Nephron progenitor cell (in vitro differentiated cells): ENCODE measurements around the gene SLC30A1.

Source experiments
- DNase-seq: peaks from one replicate; pipeline ENCODE4 v3.0.0; 2021
- H3K27ac Mint-ChIP-seq: 2 replicates; pipeline ENCODE4 v1.8.0; 2021; ENCODE audit warnings: mild to moderate bottlenecking, moderate library complexity, mixed read lengths
- H3K27me3 Mint-ChIP-seq: 2 replicates; pipeline ENCODE4 v1.8.0; 2021; ENCODE audit warnings: mild to moderate bottlenecking, low read depth, mixed read lengths; ENCODE audit not compliant: poor library complexity
- H3K36me3 Mint-ChIP-seq: 2 replicates; pipeline ENCODE4 v1.8.0; 2021; ENCODE audit warnings: low read depth, mixed read lengths
- H3K4me1 Mint-ChIP-seq: 2 replicates; pipeline ENCODE4 v1.8.0; 2021; ENCODE audit warnings: mixed read lengths
- H3K4me3 Mint-ChIP-seq: 2 replicates; pipeline ENCODE4 v1.8.0; 2021; ENCODE audit warnings: mild to moderate bottlenecking, moderate library complexity, mixed read lengths
- H3K9me3 Mint-ChIP-seq: 2 replicates; pipeline ENCODE4 v1.8.0; 2021; ENCODE audit warnings: mild to moderate bottlenecking, moderate library complexity, mixed read lengths
- TF ChIP-seq, protein P1 (sequence below): fragments of 200-600 bp; sonication (generic); IDR thresholded peaks from 2 replicates; pipeline ENCODE4 v1.5.0; 2021; ENCODE audit warnings: antibody characterized with exemption

Gene SLC30A1

GRCh38 chr1:211601982-211602670 is 23.2 kb upstream of the SLC30A1 start:
- Mint-ChIP-seq H3K27ac (no peak overlapping the region), H3K4me1 (peaks cover 19% of the 10 kb centered on the region), H3K9me3 (peaks cover 5% of the 10 kb centered on the region), H3K27me3 (peaks cover 7% of the 10 kb centered on the region), H3K36me3 (no peaks in the 10 kb centered on the region), H3K4me3 (no peak overlapping the region)
- TF ChIP-seq, protein P1, sequence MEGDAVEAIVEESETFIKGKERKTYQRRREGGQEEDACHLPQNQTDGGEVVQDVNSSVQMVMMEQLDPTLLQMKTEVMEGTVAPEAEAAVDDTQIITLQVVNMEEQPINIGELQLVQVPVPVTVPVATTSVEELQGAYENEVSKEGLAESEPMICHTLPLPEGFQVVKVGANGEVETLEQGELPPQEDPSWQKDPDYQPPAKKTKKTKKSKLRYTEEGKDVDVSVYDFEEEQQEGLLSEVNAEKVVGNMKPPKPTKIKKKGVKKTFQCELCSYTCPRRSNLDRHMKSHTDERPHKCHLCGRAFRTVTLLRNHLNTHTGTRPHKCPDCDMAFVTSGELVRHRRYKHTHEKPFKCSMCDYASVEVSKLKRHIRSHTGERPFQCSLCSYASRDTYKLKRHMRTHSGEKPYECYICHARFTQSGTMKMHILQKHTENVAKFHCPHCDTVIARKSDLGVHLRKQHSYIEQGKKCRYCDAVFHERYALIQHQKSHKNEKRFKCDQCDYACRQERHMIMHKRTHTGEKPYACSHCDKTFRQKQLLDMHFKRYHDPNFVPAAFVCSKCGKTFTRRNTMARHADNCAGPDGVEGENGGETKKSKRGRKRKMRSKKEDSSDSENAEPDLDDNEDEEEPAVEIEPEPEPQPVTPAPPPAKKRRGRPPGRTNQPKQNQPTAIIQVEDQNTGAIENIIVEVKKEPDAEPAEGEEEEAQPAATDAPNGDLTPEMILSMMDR: no peak
- no peak for DNase-seq

DNA sequence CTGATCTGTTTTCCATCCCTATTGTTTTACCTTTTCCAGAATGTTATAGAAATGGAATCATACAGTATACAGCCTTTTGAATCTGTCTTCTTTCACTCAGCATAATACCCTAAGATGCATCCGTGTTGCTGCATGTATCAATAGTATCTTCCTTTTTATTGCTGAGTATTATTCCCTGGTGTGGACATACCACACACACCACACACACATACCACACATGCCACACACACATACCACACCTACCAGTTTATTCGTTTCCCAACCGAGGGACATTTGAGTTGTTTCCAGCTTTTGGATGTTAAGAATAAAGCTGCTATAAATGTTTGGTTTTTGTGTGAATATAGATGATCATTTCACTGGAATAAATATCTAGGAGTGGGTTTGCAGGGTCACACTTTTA is 22.2 kb upstream of the SLC30A1 start:
- peaks cover 5% of the 10 kb centered on the region for H3K9me3 Mint-ChIP-seq
- H3K36me3 Mint-ChIP-seq: no peaks in the 10 kb centered on the region
- TF ChIP-seq, protein P1: no peak
- no peak overlapping the region for H3K27ac Mint-ChIP-seq
- peaks cover 3% of the 10 kb centered on the region for H3K27me3 Mint-ChIP-seq
- DNase-seq: no peak
- H3K4me3 Mint-ChIP-seq: no peak overlapping the region
- peaks cover 10% of the 10 kb centered on the region for H3K4me1 Mint-ChIP-seq

DNA sequence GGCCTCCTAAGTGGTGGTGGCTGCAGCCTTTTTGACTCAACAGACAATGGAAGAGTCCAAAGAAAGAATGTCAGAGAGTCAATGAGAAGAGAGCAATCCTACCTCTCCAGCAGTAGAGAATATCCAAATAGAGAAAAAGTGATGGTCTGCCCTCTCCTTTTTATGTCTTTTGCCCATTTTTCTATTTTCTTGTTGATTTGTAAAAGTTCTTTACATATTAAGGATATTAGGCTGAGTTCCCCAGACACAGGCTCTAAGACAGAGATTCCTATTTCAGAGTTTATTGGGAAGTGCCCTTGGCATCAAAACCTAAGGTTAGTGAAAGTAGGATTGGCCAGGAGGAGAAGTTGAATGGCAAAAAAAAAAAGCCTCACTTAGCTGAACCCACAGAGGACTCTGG is 20.3 kb upstream of the SLC30A1 start:
- DNase-seq: no peak
- peaks cover 3% of the 10 kb centered on the region for H3K27me3 Mint-ChIP-seq
- TF ChIP-seq, protein P1: no peak
- H3K27ac Mint-ChIP-seq: no peak overlapping the region
- peaks cover 5% of the 10 kb centered on the region for H3K9me3 Mint-ChIP-seq
- no peaks in the 10 kb centered on the region for H3K36me3 Mint-ChIP-seq
- H3K4me1 Mint-ChIP-seq: no peaks in the 10 kb centered on the region
- H3K4me3 Mint-ChIP-seq: no peak overlapping the region

GRCh38 chr1:211598514-211598913 is 19.6 kb upstream of the SLC30A1 start:
- no peaks in the 10 kb centered on the region for H3K4me1 Mint-ChIP-seq
- TF ChIP-seq, protein P1: no peak
- no peak overlapping the region for H3K27ac Mint-ChIP-seq

GRCh38 chr1:211596418-211597181 is 17.6 kb upstream of the SLC30A1 start:
- H3K36me3 Mint-ChIP-seq: no peaks in the 10 kb centered on the region
- H3K4me1 Mint-ChIP-seq: peaks cover 9% of the 10 kb centered on the region
- peaks cover 5% of the 10 kb centered on the region for H3K9me3 Mint-ChIP-seq
- DNase-seq: no peak
- peaks cover 3% of the 10 kb centered on the region for H3K27me3 Mint-ChIP-seq
- no peak overlapping the region for H3K4me3 Mint-ChIP-seq
- no peak overlapping the region for H3K27ac Mint-ChIP-seq
- TF ChIP-seq, protein P1: no peak

More at GRCh38 chr1:211598514-211598913, 19.6 kb upstream of the SLC30A1 start:
- H3K4me3 Mint-ChIP-seq: no peak overlapping the region
- no peak for DNase-seq
- H3K36me3 Mint-ChIP-seq: no peaks in the 10 kb centered on the region
- H3K27me3 Mint-ChIP-seq: peaks cover 3% of the 10 kb centered on the region
- H3K9me3 Mint-ChIP-seq: peaks cover 5% of the 10 kb centered on the region
